NCI-H1930 (cell line): Measurements from ENCODE around the gene FAM174B.

Source experiments
- DNase-seq, 2 experiments: peaks; one replicate each; lab custom pipeline; 2025; lab: John Stamatoyannopoulos, UW

Gene FAM174B

GRCh38 chr15:92664178-92664900 is 8.8 kb upstream of the FAM174B start:
- DNase-seq = no peak

GRCh38 chr15:92663250-92663951 is 7.8 kb upstream of the FAM174B start:
- DNase-seq = no peak

GRCh38 chr15:92662762-92663161 is 7.2 kb upstream of the FAM174B start:
- DNase-seq = no peak

DNA sequence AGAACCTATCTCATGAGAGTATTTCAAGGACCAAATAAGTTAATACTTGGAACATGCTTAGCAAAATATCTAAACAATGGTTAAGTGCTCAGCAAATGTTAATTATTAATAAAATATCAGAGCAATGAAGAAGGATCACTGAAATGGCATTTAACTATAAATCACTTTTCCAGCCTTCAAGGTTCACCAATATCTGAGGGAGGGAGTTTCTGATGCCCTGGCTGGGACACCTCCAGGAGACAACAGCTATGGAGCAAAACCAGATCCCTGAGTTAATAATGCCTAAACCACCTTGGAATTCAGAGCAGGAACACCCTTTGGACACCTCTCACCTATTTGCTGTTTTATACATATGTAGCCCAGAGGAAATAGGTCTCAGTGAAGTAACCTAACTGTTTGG is 6.4 kb upstream of the FAM174B start:
- no peak for DNase-seq

DNA sequence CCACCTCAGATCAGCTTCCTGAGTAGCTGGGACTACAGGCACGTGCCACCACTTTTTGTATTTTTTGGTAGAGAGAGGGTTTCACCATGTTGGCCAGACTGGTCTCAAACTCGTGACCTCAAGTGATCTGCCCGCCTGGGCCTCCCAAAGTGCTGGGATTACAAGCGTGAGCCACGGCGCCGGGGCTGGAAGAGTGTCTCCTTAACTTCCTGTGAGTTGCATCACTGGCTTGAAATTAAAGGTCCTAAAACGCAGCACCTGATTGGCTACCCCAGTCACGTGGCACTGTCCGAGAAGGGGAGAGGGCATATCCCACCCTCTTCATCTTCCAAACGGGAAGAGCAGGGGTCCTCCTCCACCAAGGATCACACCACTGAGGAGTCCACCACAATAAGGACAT is 5.5 kb upstream of the FAM174B start:
- no peak for DNase-seq

DNA sequence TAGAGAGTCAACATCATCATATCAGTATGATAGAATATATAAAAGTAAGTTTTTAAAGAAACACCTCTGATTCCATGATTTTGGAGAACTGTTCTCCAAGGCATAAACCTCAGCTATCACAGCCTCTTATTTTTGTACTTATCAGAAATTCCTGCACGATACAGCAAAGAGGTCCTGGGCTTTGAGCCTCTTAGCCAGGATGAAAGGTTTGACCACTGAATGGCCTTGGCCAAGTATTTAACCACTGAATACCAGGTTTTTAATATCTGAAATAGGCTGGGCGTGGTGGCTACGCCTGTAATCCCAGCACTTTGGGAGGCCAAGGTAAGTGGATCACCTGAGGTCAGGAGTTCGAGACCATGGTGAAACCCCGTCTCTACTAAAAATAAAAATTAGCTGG is 1.9 kb upstream of the FAM174B start:
- no peak for DNase-seq

DNA sequence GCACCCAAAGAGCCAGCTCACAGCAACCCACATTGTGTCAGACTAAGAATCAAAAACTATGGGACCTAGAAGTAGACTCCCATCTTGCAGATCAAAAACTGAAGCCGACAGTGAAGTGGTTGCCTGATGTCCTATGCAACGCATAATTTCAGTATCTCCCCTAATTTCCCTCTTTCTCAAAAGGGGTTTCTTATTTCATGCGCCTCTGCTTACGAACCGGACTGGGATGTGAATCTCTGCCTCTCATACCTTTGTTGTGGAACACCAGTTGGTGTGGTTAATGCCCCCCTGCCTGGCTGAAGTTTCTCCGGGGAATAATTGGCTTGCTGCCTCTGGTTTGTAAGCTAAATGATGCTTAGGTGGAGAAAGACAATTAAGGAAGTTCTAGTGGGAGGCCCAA is 514 bp upstream of the FAM174B start:
- no peak for DNase-seq

DNA sequence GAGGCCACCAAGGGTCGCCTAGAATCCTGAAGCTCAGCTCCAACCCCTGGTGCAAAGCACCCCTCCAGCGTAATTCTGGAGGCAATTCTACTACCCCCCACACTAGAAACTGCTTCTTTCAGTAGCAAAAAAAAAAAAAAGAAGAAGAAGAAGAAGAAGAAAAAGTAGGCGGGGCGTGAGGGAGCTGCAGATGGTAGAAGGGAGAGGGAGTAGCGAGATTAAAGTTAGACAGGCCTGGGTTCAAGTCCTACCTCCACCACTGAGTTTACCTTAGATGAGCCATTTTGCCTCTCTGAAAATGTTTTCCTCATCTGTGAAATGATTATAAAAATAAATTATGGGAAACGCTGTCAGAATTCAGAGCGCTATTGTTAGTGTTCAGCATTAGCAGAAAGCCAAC is 913 bp downstream of the FAM174B start:
- DNase-seq = no peak

DNA sequence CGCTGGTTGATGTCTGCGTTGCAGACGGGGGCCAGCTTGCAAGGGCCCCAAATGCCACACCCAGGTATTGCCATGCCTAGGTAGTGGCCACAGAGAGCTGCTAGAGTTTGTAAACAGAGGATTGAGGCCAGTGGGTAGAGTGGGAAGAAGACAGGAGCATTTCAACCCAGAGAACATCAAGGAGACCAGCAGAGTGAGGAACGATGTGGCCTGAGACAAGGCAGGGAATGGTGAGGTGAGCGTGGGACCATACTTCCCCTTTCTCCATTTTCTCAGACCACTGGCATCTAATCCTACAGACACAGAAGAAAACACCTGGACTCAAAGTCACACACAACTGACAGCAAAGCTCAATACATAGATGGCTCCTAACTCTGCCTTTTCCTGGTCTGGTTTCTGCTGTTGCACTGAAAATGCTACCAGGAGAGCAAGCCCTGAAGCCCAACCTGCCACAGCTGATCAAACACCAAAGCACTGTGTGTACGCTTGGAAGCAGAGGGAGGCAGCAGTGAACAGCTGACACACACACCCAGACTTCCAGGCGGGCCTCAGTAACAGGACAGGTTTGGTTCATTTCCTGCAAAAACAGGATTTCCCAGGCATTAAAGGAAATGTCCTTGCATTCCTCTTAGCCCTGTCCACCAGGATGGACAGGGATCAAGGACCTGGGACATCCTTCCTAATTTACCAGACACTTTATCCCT is 1.6 kb downstream of the FAM174B start:
- no peak for DNase-seq

DNA sequence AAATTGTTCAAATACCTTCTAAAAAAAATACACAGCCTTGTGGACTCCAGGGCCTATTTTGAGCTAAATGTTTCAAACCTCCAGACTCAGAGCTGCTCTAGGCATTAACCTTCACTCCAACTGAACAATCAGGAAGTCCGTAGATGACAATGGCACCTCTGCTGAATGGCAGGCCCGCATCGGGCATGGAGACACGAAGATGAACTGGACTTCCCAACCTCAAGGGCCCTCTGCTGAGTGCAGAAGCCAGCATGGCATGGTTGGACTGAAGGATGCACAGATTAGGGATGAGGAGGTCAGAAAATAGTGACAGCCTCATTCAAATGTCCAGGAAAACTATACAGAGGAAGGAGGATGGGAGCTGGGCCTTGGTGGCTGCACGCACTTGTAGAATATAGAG is 2.2 kb downstream of the FAM174B start:
- no peak for DNase-seq

DNA sequence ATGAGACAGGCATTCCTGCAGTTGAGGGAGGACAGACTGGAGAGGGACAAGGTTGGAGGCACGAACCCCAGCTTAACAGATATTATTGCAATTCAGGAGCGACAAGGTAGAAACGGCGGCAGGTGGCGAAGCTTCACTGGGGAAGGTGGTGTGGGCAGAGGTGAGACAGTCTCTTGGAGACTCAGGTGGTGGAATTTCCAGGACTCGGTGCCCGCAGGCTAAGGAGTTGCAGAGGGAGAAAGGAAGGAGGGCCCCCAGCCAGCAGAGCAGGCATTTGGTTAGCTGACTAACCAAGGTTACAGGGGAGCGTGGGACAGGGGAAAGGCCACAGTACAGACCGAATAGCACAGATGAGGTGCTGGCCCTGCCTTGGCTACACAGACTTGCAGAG is 3.0 kb downstream of the FAM174B start:
- DNase-seq = no peak

- no peak for DNase-seq
Measured at GRCh38 chr15:92651877-92652575, 3.5 kb downstream of the FAM174B start.

- no peak for DNase-seq
Measured at GRCh38 chr15:92650966-92651365, 4.6 kb downstream of the FAM174B start.

DNA sequence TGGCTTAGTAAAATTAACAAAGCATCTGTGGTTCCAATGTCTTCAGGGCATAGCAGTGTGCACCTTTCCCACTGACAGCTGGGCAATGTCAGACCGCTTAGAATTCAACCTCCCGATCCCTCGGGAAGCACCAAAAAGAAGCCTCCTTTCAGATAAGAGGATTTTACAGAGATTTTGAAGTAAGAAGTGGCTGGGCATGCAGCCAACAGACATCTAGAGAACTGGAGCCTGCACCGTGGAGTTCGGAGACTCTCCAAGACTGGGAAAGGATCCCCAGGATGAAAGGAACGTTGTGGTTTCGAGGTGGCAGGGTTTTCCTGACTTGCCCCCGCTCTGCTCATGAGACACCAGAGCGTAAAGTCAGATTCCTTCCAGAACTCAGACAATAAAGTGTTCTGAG is 5.3 kb downstream of the FAM174B start:
- no peak for DNase-seq

DNA sequence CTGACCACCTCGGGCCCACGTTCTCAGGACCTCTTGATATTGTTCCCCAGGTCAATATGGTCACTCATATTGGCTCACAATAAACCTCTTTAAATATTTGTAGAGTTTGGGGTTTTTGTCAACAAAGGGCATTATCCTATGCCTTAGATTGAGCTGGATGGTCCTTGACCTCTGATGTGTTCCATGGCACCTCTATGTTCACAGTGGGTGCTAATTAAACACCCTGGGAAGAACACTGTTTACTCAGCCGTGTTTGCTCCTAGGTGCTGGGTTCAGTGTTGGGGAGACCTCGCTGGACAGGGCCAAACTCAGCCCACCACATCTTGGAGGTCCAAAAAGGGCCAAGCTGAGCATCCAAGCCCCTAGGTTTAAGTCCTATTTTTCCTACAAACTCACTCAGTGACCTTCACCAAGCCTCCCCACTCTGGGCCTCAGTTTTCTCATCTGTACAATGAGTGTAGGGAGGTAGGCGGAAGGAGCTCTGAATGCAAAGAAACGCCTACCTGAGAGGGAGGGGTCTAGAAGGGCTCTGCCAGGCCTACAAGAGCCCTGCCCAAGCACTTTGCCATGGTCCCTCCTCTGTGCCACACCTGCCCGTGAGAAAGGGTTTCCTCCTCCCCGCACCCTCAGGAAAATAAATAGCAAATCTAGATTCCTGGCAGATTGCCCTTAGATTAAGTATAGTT is 7.2 kb downstream of the FAM174B start:
- DNase-seq = no peak

GRCh38 chr15:92647467-92648163 is 8.0 kb downstream of the FAM174B start:
- DNase-seq = no peak

GRCh38 chr15:92646216-92646615 is 9.4 kb downstream of the FAM174B start:
- DNase-seq = no peak

GRCh38 chr15:92645731-92646130 is 9.8 kb downstream of the FAM174B start:
- DNase-seq = no peak

DNA sequence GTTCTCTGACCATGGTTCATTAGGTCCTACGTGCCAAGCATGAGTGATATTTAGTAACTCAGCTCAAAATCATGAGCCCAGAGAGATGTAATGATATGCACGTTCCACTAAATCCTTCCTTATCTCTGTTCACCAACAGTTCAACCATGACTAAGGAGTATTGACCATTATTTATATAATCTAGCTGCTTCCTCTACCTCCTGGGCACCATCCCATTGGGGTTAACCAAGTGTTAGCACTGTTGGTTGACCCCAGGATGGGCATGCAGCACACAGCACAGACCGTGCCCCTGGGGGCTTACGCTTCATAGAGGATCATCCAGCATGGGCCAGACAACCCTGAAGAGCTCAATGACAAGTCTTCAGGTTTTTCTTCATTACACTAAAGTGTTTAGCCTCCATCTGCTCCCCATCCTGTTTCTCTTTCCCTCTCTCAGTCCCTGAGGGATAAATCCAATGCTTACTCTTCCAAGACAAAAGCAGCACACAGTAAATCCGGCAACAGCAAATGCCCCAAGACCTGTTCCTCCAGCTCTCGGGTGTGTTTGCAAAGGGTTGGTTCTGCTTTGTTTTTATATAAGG is 10.4 kb downstream of the FAM174B start:
- DNase-seq = no peak

- DNase-seq = no peak
Measured at GRCh38 chr15:92643849-92644815, 11.4 kb downstream of the FAM174B start.
